MM.1S (cell line): Measurements from ENCODE around the gene NPPB.

Experiments used
- CTCF ChIP-seq: fragments of 300-600 bp; sonication (generic); IDR thresholded peaks from 2 replicates; pipeline ENCODE4 v1.5.1; 2016; ENCODE audit warnings: antibody characterized with exemption, low read length, mixed read lengths
- EZH2 ChIP-seq: fragments of 300-600 bp; sonication (generic); optimal IDR thresholded peaks from 2 replicates; pipeline ENCODE3; 2017; ENCODE audit warnings: low read depth, mild to moderate bottlenecking, antibody characterized with exemption, low read length, mixed read lengths
- EZH2phosphoT487 ChIP-seq: fragments of 300-600 bp; sonication (generic); IDR thresholded peaks from 2 replicates; pipeline ENCODE4 v1.6.1; 2018; ENCODE audit warnings: antibody characterized with exemption, low read length

- TF ChIP-seq EZH2 (no peak), CTCF (no peak), EZH2phosphoT487 (no peak)
These were observed 25.2 kb downstream of the NPPB start for GRCh38 chr1:11833497-11833896.
